ENCODE data around the gene USF3.

The USF3 gene

GRCh38 chr3:113606539-113607218, 89.8 kb downstream of the USF3 start:
- DNase-seq, result peak in 2 of 5 donors; percentile 10 to 85

DNA sequence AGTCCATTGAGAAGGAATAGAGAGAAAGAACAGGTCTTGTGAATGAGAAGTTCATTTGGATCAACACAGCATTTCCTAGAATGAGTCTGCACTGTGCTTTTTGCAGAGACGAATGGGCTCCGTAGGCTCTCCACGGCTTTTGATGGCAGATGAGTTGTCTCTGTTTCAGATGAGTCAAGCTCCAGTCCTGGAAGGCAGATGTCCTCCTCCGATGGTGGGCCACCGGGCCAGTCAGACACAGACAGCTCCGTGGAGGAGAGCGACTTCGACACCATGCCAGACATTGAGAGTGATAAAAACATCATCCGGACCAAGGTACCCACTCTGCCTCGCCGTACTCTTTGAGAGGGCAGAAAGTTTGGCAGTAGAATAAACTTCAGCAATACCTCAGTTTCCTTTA, 93.6 kb downstream of the USF3 start:
- no peak for DNase-seq

GRCh38 chr3:113602256-113602655, 94.2 kb downstream of the USF3 start:
- DNase-seq, result no peak

- no peak for DNase-seq
Measured at GRCh38 chr3:113601240-113601639, 95.2 kb downstream of the USF3 start.

DNA sequence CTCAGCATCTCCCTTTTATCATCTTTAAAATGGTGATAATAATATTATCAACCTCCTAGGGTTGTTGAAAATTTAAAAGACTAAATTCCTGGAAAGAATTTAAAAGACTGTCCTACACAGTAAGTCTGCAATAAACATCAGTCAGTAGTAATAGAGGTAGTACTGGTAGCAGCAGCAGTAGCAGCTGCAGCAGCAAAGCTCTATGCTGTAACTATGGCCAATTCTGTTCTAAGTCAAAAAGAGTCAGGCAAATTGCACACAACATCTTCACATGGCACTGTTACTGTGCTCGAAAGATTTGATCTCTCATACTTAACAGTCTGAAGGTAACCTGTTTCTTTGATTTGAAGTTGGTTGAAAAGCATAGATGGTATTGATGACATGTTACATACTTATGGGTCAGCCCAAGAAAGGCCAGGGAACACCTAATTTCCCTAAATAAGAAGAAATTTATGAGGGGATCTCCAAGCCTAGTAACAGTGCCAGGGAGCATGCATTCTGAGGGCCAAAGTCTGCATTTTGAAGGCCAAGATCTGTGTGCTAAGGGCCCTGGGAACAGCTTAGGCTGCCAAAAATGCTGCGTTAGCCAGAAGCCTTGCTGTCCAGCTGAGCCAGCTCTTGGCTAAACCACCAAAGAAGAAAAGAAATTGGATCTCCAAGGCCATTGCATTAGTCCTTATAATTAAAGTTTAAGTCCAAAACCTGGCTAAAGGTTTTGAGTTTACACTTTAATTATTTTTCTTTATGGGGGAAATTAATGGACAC, 95.8 kb downstream of the USF3 start:
- no peak for DNase-seq

Measured in T-helper 1 cell (primary cell).